WTC11 (cell line): ENCODE results near the gene EREG.

Source experiments
- CTCF ChIP-seq: fragments of 200-600 bp; IDR thresholded peaks from 2 replicates; pipeline ENCODE4 v1.8.0; 2022; ENCODE audit warnings: antibody characterized with exemption
- ELF4 ChIP-seq: sonication (generic); formaldehyde crosslinking; IDR thresholded peaks from 2 replicates; pipeline ENCODE4 v1.8.1; 2022; ENCODE audit warnings: low read depth, mild to moderate bottlenecking, moderate library complexity, missing genetic modification reagents
- SP1 ChIP-seq: sonication (generic); formaldehyde crosslinking; conservative IDR thresholded peaks from 2 replicates; pipeline ENCODE4 v1.8.1; 2022; ENCODE audit warnings: missing genetic modification reagents
- STAT6 ChIP-seq: sonication (generic); formaldehyde crosslinking; conservative IDR thresholded peaks from 2 replicates; pipeline ENCODE4 v1.8.1; 2023; ENCODE audit warnings: mild to moderate bottlenecking, low read depth, missing genetic modification reagents, moderate library complexity
- TEAD4 ChIP-seq: sonication (generic); formaldehyde crosslinking; IDR thresholded peaks from 2 replicates; pipeline ENCODE4 v1.8.0; 2022; ENCODE audit warnings: mild to moderate bottlenecking, missing genetic modification reagents
- USF1 ChIP-seq: sonication (generic); formaldehyde crosslinking; IDR thresholded peaks from 2 replicates; pipeline ENCODE4 v1.8.0; 2022; ENCODE audit warnings: mild to moderate bottlenecking, missing genetic modification reagents
- ZBTB43 ChIP-seq: sonication (generic); formaldehyde crosslinking; IDR thresholded peaks from 2 replicates; pipeline ENCODE4 v1.8.1; 2023; ENCODE audit warnings: mild to moderate bottlenecking, missing genetic modification reagents
- ZNF138 ChIP-seq: sonication (generic); formaldehyde crosslinking; conservative IDR thresholded peaks from 2 replicates; pipeline ENCODE4 v1.8.1; 2022; ENCODE audit warnings: mild to moderate bottlenecking, moderate library complexity, missing genetic modification reagents
- ZNF512 ChIP-seq: sonication (generic); formaldehyde crosslinking; IDR thresholded peaks from 2 replicates; pipeline ENCODE4 v1.8.1; 2022; ENCODE audit warnings: missing genetic modification reagents, borderline replicate concordance
- TF ChIP-seq, protein P1 (sequence below): sonication (generic); formaldehyde crosslinking; IDR thresholded peaks from 2 replicates; pipeline ENCODE4 v1.8.1; 2023; ENCODE audit warnings: mild to moderate bottlenecking, missing genetic modification reagents, moderate library complexity
- TF ChIP-seq, protein P2 (sequence below): sonication (generic); formaldehyde crosslinking; conservative IDR thresholded peaks from 2 replicates; pipeline ENCODE4 v1.8.1; 2022; ENCODE audit warnings: mild to moderate bottlenecking, missing genetic modification reagents
- TF ChIP-seq, protein P3 (sequence below): sonication (generic); formaldehyde crosslinking; IDR thresholded peaks from 2 replicates; pipeline ENCODE4 v1.8.0; 2022; ENCODE audit warnings: mild to moderate bottlenecking, missing genetic modification reagents

DNA sequence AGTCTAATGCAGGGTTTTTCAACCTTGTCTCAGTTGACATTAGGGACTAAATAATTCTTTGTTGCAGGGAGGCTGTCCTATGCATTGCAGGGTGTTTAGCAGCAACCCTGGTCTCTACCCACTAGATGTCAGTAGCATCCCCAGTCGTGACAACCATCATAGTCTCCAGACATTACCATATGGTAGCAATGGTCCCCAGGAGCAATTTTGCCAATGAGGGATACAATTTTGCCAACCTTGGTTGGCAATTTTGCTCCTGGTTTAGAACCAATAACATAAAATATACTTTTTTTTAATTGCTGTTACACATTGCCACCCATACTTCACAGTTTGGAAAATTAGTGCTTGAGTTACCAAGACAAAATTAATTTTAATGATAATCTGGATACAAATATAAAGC lies 6.0 kb downstream of the EREG start:
- TF ChIP-seq CTCF (peak; percentile 56; the same call in 1 of the 2 replicates), USF1 (CRISPR knock-in tag) (no peak), ZNF512 (CRISPR knock-in tag) (no peak), ZNF138 (CRISPR knock-in tag) (no peak), ZBTB43 (CRISPR knock-in tag) (no peak), SP1 (CRISPR knock-in tag) (no peak), ELF4 (CRISPR knock-in tag) (no peak), STAT6 (no peak), TEAD4 (no peak)
- TF ChIP-seq, protein P1, sequence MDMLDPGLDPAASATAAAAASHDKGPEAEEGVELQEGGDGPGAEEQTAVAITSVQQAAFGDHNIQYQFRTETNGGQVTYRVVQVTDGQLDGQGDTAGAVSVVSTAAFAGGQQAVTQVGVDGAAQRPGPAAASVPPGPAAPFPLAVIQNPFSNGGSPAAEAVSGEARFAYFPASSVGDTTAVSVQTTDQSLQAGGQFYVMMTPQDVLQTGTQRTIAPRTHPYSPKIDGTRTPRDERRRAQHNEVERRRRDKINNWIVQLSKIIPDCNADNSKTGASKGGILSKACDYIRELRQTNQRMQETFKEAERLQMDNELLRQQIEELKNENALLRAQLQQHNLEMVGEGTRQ (CRISPR knock-in tag), result no peak
- TF ChIP-seq, protein P2, sequence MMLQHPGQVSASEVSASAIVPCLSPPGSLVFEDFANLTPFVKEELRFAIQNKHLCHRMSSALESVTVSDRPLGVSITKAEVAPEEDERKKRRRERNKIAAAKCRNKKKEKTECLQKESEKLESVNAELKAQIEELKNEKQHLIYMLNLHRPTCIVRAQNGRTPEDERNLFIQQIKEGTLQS (CRISPR knock-in tag), result no peak
- TF ChIP-seq, protein P3, sequence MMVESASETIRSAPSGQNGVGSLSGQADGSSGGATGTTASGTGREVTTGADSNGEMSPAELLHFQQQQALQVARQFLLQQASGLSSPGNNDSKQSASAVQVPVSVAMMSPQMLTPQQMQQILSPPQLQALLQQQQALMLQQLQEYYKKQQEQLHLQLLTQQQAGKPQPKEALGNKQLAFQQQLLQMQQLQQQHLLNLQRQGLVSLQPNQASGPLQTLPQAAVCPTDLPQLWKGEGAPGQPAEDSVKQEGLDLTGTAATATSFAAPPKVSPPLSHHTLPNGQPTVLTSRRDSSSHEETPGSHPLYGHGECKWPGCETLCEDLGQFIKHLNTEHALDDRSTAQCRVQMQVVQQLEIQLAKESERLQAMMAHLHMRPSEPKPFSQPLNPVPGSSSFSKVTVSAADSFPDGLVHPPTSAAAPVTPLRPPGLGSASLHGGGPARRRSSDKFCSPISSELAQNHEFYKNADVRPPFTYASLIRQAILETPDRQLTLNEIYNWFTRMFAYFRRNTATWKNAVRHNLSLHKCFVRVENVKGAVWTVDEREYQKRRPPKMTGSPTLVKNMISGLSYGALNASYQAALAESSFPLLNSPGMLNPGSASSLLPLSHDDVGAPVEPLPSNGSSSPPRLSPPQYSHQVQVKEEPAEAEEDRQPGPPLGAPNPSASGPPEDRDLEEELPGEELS (CRISPR knock-in tag), result no peak
